Tibial nerve (tissue), 4 donors: Measurements from ENCODE around the gene GLRA1.
"Not testable (repeated sequence)": the region's sequence is repeated elsewhere in the genome, so short reads cannot be mapped to it uniquely, and the experiment has no call there.

Experiments
- CTCF ChIP-seq, 5 experiments: fragments of 200-600 bp in 3 of 5; fragments of 450-650 bp in 2 of 5; sonication (generic) in 3 of 5; IDR thresholded peaks; one replicate each; pipeline ENCODE4 v1.5.1; 2016 to 2019; ENCODE audit warnings: antibody characterized with exemption in 5 of 5, mild to moderate bottlenecking in 3 of 5, moderate library complexity in 2 of 5
- EP300 ChIP-seq, 2 donors: sonication (generic); formaldehyde crosslinking; IDR thresholded peaks; one replicate each; pipeline ENCODE4 v1.6.1; 2017; ENCODE audit warnings: antibody characterized with exemption in 2 of 2, mild to moderate bottlenecking in 1 of 2
- POLR2A ChIP-seq, 2 donors: fragments of 450-650 bp; IDR thresholded peaks; one replicate each; pipeline ENCODE4 v1.6.1; 2017; ENCODE audit warnings: antibody characterized with exemption in 2 of 2, mild to moderate bottlenecking in 2 of 2, moderate library complexity in 2 of 2

GRCh38 chr5:151860867-151861266 is 63.8 kb downstream of the GLRA1 start:
- not testable (repeated sequence) for TF ChIP-seq CTCF, EP300, POLR2A (IDR thresholded peaks at IDR 0.05)
